Ovary (tissue), 9 donors: ENCODE data around the gene KIF23. TPM values are rescaled to one million over a fixed set of nuclear protein-coding genes. Genes with fewer than 3 reads are reported as not detected.
"Not testable (repeated sequence)": the region's sequence is repeated elsewhere in the genome, so short reads cannot be mapped to it uniquely, and the experiment has no call there.

Source experiments
- DNase-seq, 5 donors: peaks; one replicate each; pipeline ENCODE4 v3.0.0-alpha.2; 2019 to 2020
- H3K27ac ChIP-seq, 2 donors: fragments of 200-600 bp; one replicate each; pipeline versions ENCODE4 v1.5.1 to v1.8.0; 2019 to 2022
- H3K27me3 ChIP-seq: fragments of 200-600 bp; one replicate; pipeline ENCODE4 v1.8.0; 2022
- H3K36me3 ChIP-seq: fragments of 200-600 bp; sonication (generic); one replicate; pipeline ENCODE4 v1.5.1; 2019
- H3K4me1 ChIP-seq: one replicate; pipeline ENCODE4 v1.8.1; 2013; ENCODE audit warnings: mild to moderate bottlenecking, moderate library complexity; ENCODE audit not compliant: insufficient read depth
- H3K4me3 ChIP-seq: fragments of 200-600 bp; sonication (generic); one replicate; pipeline ENCODE4 v1.5.1; 2017
- H3K9me3 ChIP-seq, 2 donors: fragments of 200-600 bp in 1 of 2; sonication (generic) in 1 of 2; one replicate each; pipeline versions ENCODE4 v1.5.1 to v1.8.1; 2013 to 2019; ENCODE audit warnings: mild to moderate bottlenecking in 1 of 2, moderate library complexity in 1 of 2
- EP300 ChIP-seq: sonication (generic); formaldehyde crosslinking; IDR thresholded peaks from one replicate; pipeline ENCODE4 v1.6.1; 2017; ENCODE audit warnings: antibody characterized with exemption
- POLR2A ChIP-seq: fragments of 450-650 bp; IDR thresholded peaks from one replicate; pipeline ENCODE4 v1.6.1; 2017; ENCODE audit warnings: antibody characterized with exemption, mild to moderate bottlenecking, moderate library complexity
- WGBS, 3 donors: extraction: QIAGEN DNeasy Blood & Tissue Kit in 1 of 3; methylation state at CpG; one replicate each; pipeline versions ENCODE4 v1.1.5 to v1.1.7; 2013 to 2017; 5-methylcytosine and 5-hydroxymethylcytosine counted together
- intact Hi-C, 4 donors: fragments of 100-400 bp; cut with DNase I; formaldehyde crosslinking; loops; one replicate each; pipeline versions ENCODE4 v1.11.0 to v1.15.1; 2022 to 2023
- polyA plus RNA-seq, 2 donors: library from polyadenylated mRNA; stranded (reverse); fragments of 200-250 nt in 1 of 2; fragments of 350-450 nt in 1 of 2; fragmentation: Illumina TruSeq in 1 of 2; extraction: RNeasy Lipid Tissue Mini Kit (QIAGEN cat#74804) in 1 of 2; gene quantifications; one replicate each; pipeline ENCODE4 v1.2.3, GENCODE V29; 2013 to 2014
- total RNA-seq, 7 donors: library from RNA; depleted of rRNA in 2 of 7; stranded (reverse); fragments of >200 nt in 2 of 7; fragmentation: NEBNext Ultra II Directional in 3 of 7; extraction: Animal tissue kit (Norgen Biotek cat#: 25700) in 3 of 7; gene quantifications; one replicate each; pipeline versions ENCODE4 v1.1.0 to v1.2.4, GENCODE V29; 2016 to 2023
- TF ChIP-seq, protein P1 (sequence below), 3 donors: fragments of 450-650 bp in 2 of 3; fragments of 200-600 bp in 1 of 3; IDR thresholded peaks; one replicate each; pipeline versions ENCODE4 v1.5.1 to v1.8.0; 2016 to 2022; ENCODE audit warnings: antibody characterized with exemption in 3 of 3, mild to moderate bottlenecking in 1 of 3
- donor health status: DM: no; HTN: no; CAD: no; lungs with moderate emphysema.
- donor health status: DM: no; HTN: no; CAD: no.
- donor health status: Bipolar disorder and iron deficiency.
- donor health status: DM: yes; HTN: yes; CAD: no.
- donor health status: DM: no; HTN: no; CAD: no.
- donor health status: DM: yes; HTN: yes; CAD: no.

The KIF23 gene
- total and polyA plus RNA-seq, 9 donors: 0.51 to 3.1 (median 1.0) TPM

DNA sequence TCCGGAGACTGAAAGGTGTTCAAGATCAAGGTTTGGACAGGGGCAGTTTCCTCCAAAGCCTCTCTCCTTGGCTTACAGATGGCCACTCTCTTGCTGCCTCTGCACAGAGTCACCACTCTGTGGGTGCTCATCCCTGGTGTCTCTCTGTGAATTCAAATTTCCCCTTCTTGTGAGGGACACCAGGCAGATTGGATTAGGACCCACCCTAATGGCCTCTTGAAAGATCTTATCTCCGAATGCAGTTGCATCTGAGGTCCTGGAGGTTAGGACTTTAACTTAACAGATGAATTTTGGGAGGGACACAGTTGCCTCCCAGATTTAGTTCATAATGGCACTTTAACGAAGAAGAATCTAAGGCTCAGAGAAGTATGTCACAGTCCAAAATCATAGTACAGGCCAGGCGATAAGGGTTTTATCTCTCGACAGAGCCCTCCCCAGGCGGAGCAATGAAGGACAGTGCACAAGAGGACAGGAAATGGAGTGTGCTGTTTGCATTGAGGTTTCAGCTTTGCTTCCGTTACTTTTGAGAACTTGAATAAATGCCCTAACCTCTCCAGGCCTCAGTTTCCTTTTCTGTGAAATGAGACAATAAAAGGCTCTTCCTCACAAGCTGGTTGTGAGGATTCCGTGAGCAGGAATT is 38.9 kb upstream of the KIF23 start:
- TF ChIP-seq, protein P1, sequence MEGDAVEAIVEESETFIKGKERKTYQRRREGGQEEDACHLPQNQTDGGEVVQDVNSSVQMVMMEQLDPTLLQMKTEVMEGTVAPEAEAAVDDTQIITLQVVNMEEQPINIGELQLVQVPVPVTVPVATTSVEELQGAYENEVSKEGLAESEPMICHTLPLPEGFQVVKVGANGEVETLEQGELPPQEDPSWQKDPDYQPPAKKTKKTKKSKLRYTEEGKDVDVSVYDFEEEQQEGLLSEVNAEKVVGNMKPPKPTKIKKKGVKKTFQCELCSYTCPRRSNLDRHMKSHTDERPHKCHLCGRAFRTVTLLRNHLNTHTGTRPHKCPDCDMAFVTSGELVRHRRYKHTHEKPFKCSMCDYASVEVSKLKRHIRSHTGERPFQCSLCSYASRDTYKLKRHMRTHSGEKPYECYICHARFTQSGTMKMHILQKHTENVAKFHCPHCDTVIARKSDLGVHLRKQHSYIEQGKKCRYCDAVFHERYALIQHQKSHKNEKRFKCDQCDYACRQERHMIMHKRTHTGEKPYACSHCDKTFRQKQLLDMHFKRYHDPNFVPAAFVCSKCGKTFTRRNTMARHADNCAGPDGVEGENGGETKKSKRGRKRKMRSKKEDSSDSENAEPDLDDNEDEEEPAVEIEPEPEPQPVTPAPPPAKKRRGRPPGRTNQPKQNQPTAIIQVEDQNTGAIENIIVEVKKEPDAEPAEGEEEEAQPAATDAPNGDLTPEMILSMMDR (IDR thresholded peaks at IDR 0.05): no peak
- TF ChIP-seq EP300 (no peak), POLR2A (no peak)

DNA sequence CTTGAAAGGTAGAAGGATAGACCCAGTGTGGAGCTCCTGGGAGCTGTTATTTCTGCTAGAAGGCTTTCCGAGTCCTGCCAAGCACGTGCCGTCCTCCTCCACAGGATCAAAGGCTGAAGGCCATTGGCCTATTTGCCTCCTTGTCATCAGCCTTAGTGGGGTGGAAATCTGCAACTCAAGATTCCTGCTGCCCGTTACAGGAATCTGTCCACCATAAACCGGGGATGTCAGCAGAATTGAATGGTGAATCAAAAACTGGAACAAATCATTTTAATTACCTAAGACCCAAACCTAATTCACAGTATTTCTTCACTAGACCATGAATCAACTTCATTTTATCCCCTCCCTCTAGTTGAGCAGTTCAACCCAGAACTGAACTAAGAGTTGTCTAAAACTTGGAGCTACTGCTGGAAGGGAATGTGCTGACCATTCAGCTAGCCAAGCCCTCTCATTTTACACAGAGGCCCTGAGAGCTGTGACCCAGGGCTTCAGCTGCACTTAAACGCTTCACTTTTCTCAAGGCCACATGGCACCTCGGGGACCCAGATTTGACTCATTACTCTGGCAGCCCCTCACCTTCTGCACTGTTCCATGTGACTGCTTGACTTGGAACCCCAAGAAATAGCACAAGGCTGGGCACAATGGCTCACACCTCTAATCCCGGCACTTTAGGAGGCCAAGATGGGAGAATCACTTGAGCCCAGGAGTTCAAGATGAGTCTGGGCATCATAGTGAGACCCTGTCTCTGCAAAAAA is 36.8 kb upstream of the KIF23 start:
- Histone ChIP-seq H3K36me3 (no peaks in the 10 kb centered on the region), H3K4me3 (no peak overlapping the region), H3K4me1 (no peaks in the 10 kb centered on the region), H3K27me3 (no peaks in the 10 kb centered on the region), H3K9me3 (no peaks in the 10 kb centered on the region), H3K27ac (no peak overlapping the region)
- DNase-seq: no peak
- intact Hi-C loops: no loop called here
- TF ChIP-seq, protein P1 (IDR thresholded peaks at IDR 0.05): no peak
- TF ChIP-seq POLR2A (no peak), EP300 (no peak)
- 58 to 74% (median 70%) methylated on average over 8 of the region's 8 CpGs for WGBS, 3 donors

More for the DNA sequence above, 38.9 kb upstream of the KIF23 start:
- Histone ChIP-seq H3K4me1 (no peaks in the 10 kb centered on the region), H3K4me3 (no peak overlapping the region), H3K9me3 (no peaks in the 10 kb centered on the region), H3K27me3 (no peaks in the 10 kb centered on the region), H3K36me3 (no peaks in the 10 kb centered on the region), H3K27ac (no peak overlapping the region)
- no peak for DNase-seq
- WGBS, 3 donors: 74 to 77% (median 75%) methylated on average over 8 of the region's 8 CpGs
- intact Hi-C loops: no loop called here

DNA sequence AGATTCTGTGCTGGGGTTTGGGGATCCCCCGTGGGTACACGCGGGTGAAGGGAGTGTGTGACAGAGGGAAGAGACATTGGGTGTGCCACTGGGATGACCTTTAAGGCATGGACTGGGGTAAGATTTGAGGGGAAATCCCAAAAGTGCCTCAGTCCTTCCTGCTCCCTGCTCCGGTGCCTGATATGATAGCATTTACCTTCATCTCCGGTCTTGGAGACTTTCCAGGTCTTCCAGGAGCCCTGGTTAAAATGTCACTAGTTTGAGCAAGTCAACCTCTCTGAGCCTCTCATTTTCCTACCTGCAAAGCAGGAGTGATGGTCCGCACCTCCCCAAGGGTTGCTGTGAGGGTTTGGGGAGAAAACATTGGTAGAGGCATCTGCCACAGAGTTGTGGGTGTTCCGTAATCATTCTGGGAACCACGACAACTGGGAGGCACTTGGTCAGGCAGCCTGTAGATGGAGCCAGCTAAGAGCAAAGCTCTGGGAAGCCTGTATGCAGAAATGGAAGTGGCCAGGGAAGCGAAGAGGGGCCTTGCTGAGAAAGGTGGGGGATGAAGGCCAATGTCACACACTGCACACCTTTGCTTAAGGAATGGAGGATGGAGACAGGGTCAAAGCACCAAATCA is 33.9 kb upstream of the KIF23 start:
- H3K4me3 ChIP-seq: no peak overlapping the region
- DNase-seq: no peak
- no peaks in the 10 kb centered on the region for H3K36me3 ChIP-seq
- no peak overlapping the region for H3K27ac ChIP-seq
- TF ChIP-seq, protein P1 (IDR thresholded peaks at IDR 0.05): no peak
- TF ChIP-seq EP300 (no peak), POLR2A (no peak)
- intact Hi-C loops: loop anchor here in 1 of 4 donors (10.0 kb wide), 1 partner anchor 235 kb away; no protein-coding TSS in a partner anchor
- H3K27me3 ChIP-seq: no peaks in the 10 kb centered on the region
- H3K4me1 ChIP-seq: no peaks in the 10 kb centered on the region
- 82 to 86% (median 86%) methylated on average over 9 of the region's 9 CpGs for WGBS, 3 donors
- H3K9me3 ChIP-seq: no peaks in the 10 kb centered on the region

DNA sequence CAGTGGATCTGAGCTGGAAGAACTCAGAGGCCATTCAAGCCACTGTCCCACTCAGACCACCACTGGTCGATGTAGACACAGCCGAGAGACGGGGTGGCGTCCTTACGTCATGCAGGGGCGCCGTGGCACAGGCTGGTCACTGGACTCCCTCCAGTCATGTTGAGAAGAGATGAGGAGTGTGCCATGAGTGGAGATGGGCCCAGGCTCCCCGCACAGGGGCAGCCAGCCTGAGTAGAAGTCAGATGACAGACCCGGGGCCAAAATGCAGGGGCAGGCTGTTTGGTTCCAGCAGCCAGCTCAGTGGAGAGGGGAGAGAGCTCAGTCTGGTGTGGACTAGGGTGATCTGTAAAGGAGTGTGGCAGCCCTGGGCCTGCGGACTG is 33.4 kb upstream of the KIF23 start:
- Histone ChIP-seq H3K27me3 (no peaks in the 10 kb centered on the region), H3K4me1 (no peaks in the 10 kb centered on the region), H3K27ac (no peak overlapping the region), H3K4me3 (no peak overlapping the region), H3K9me3 (no peaks in the 10 kb centered on the region), H3K36me3 (no peaks in the 10 kb centered on the region)
- intact Hi-C loops: loop anchor here in 1 of 4 donors (10.0 kb wide), 1 partner anchor 236 kb away; no protein-coding TSS in a partner anchor
- WGBS, 3 donors: 93 to 97% (median 96%) methylated on average over 10 of the region's 10 CpGs
- TF ChIP-seq, protein P1 (IDR thresholded peaks at IDR 0.05): no peak
- no peak for TF ChIP-seq POLR2A
- no peak for TF ChIP-seq EP300
- DNase-seq: no peak

DNA sequence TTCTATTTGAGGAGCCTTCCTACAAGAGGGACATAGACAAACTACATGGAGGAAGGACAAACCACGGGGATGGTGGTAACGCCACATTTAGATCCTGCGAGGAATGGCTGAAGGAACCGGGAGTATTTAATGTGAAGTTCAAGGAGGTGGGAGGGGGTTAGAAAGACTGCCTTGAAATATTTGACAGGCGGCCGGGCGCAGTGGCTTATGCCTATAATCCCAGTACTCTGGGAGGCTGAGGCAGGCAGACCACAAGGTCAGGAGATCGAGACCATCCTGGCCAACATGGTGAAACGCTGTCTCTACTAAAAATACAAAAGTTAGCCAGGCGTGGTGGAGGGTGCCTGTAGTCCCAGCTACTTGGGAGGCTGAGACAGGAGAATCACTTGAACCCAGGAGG is 32.0 kb upstream of the KIF23 start:
- not testable (repeated sequence) for H3K27me3 ChIP-seq, H3K27ac ChIP-seq, DNase-seq, H3K9me3 ChIP-seq, H3K4me1 ChIP-seq, H3K4me3 ChIP-seq, H3K36me3 ChIP-seq
- 91 to 95% (median 93%) methylated on average over 10 of the region's 10 CpGs for WGBS, 3 donors
- intact Hi-C loops: loop anchor here in 1 of 4 donors (10.0 kb wide), 1 partner anchor 237 kb away; no protein-coding TSS in a partner anchor

DNA sequence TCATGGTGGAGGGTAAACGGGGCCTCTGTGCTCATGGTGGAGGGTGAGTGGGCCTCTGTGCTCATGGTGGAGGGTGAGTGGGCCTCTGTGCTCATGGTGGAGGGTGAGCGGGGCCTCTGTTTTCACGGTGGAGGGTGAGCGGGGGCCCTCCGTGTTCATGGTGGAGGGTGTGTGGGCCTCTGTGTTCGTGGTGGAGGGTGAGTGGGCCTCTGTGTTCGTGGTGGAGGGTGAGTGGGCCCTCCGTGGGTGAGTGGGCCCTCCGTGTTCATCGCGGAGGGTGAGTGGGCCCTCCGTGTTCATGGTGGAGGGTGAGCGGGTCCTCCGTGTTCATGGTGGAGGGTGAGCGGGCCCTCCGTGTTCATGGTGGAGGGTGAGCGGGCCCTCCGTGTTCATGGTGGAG is 30.1 kb upstream of the KIF23 start:
- H3K4me3 ChIP-seq: not testable (repeated sequence)

More for the DNA sequence above, 30.1 kb upstream of the KIF23 start:
- WGBS, 3 donors: 88 to 96% (median 93%) methylated on average over 15 to 16 of the region's 18 CpGs
- peak in 1 of 5 donors; percentile 2 for DNase-seq
- H3K9me3 ChIP-seq, H3K4me1 ChIP-seq, H3K27me3 ChIP-seq, H3K36me3 ChIP-seq, H3K27ac ChIP-seq: not testable (repeated sequence)
- intact Hi-C loops: loop anchor here in 1 of 4 donors (10.0 kb wide), 1 partner anchor 239 kb away; no protein-coding TSS in a partner anchor
